Measurements from ENCODE around the gene SSTR4.

- no peak for TF ChIP-seq TAF1 (IDR thresholded peaks at IDR 0.05; ENCODE audit: borderline replicate concordance, insufficient read depth, low read length)
- TF ChIP-seq REST (IDR thresholded peaks at IDR 0.05; ENCODE audit: insufficient read depth in 1 of 2, low read depth in 2 of 2, low read length in 2 of 2), result no peak
- no peak for TF ChIP-seq SIN3A (IDR thresholded peaks at IDR 0.05; ENCODE audit: borderline replicate concordance, insufficient read depth, low read length)
Observed at GRCh38 chr20:23018432-23018831, 16.7 kb upstream of the SSTR4 start.
